Measurements from ENCODE around the gene STPG2. TPM values are rescaled to one million over a fixed set of nuclear protein-coding genes. Genes with fewer than 3 reads are reported as not detected.
"Not testable (repeated sequence)": the region's sequence is repeated elsewhere in the genome, so short reads cannot be mapped to it uniquely, and the experiment has no call there.

STPG2 gene
- polyA plus RNA-seq, 4 donors: 0.43 to 0.93 (median 0.58) TPM

- no peak for DNase-seq (ENCODE audit: low read depth in 4 of 4, low spot score in 3 of 4)
Observed at GRCh38 chr4:97953171-97953941, 189.9 kb downstream of the STPG2 start.

- no peak for DNase-seq (ENCODE audit: low read depth in 4 of 4, low spot score in 3 of 4)
Observed at GRCh38 chr4:97952763-97953162, 190.5 kb downstream of the STPG2 start.

- DNase-seq (ENCODE audit: low read depth in 4 of 4, low spot score in 3 of 4): no peak
Observed at GRCh38 chr4:97950836-97951235, 192.4 kb downstream of the STPG2 start.

- no peak for DNase-seq (ENCODE audit: low read depth in 4 of 4, low spot score in 3 of 4)
Observed at GRCh38 chr4:97942951-97943350, 200.3 kb downstream of the STPG2 start.

GRCh38 chr4:97942137-97942536 is 201.1 kb downstream of the STPG2 start:
- no peak for DNase-seq (ENCODE audit: low read depth in 4 of 4, low spot score in 3 of 4)

- no peak for DNase-seq (ENCODE audit: low read depth in 4 of 4, low spot score in 3 of 4)
Observed at GRCh38 chr4:97938141-97938540, 205.1 kb downstream of the STPG2 start.

GRCh38 chr4:97924341-97924958 is 218.8 kb downstream of the STPG2 start:
- DNase-seq (ENCODE audit: low read depth in 4 of 4, low spot score in 3 of 4): no peak

GRCh38 chr4:97923096-97923495 is 220.2 kb downstream of the STPG2 start:
- DNase-seq (ENCODE audit: low read depth in 4 of 4, low spot score in 3 of 4): no peak

GRCh38 chr4:97917115-97917514 is 226.2 kb downstream of the STPG2 start:
- no peak for DNase-seq (ENCODE audit: low read depth in 4 of 4, low spot score in 3 of 4)

- DNase-seq (ENCODE audit: low read depth in 4 of 4, low spot score in 3 of 4): no peak
Observed at GRCh38 chr4:97912156-97912555, 231.1 kb downstream of the STPG2 start.

GRCh38 chr4:97911236-97911906 is 231.9 kb downstream of the STPG2 start:
- no peak for DNase-seq (ENCODE audit: low read depth in 4 of 4, low spot score in 3 of 4)

GRCh38 chr4:97910005-97910404 is 233.3 kb downstream of the STPG2 start:
- no peak for DNase-seq (ENCODE audit: low read depth in 4 of 4, low spot score in 3 of 4)

- DNase-seq (ENCODE audit: low read depth in 4 of 4, low spot score in 3 of 4): not testable (repeated sequence)
Observed at GRCh38 chr4:97903436-97904189, 239.7 kb downstream of the STPG2 start.

GRCh38 chr4:97900229-97900628 is 243.0 kb downstream of the STPG2 start:
- DNase-seq (ENCODE audit: low read depth in 4 of 4, low spot score in 3 of 4): no peak

GRCh38 chr4:97892592-97893266 is 250.5 kb downstream of the STPG2 start:
- no peak for DNase-seq (ENCODE audit: low read depth in 4 of 4, low spot score in 3 of 4)

- no peak for DNase-seq (ENCODE audit: low read depth in 4 of 4, low spot score in 3 of 4)
Observed at GRCh38 chr4:97879942-97880341, 263.3 kb downstream of the STPG2 start.

- DNase-seq (ENCODE audit: low read depth in 4 of 4, low spot score in 3 of 4): no peak
Observed at GRCh38 chr4:97868097-97868496, 275.2 kb downstream of the STPG2 start.

- DNase-seq (ENCODE audit: low read depth in 4 of 4, low spot score in 3 of 4): no peak
Observed at GRCh38 chr4:97867557-97868091, 275.7 kb downstream of the STPG2 start.

GRCh38 chr4:97866821-97867556 is 276.3 kb downstream of the STPG2 start:
- peak in 2 of 4 donors; percentile 7 to 10 for DNase-seq (ENCODE audit: low read depth in 4 of 4, low spot score in 3 of 4)
